Skeletal muscle tissue (tissue), 4 donors: Measurements from ENCODE around the gene GAGE12F. TPM values are rescaled to one million over a fixed set of nuclear protein-coding genes. Genes with fewer than 3 reads are reported as not detected.
"Not testable (repeated sequence)": the region's sequence is repeated elsewhere in the genome, so short reads cannot be mapped to it uniquely, and the experiment has no call there.

ENCODE experiments used
- H3K27ac ChIP-seq: one replicate; pipeline ENCODE4 v1.7.0; 2013; ENCODE audit warnings: mild to moderate bottlenecking, low read depth, low read length, inconsistent platforms
- H3K27me3 ChIP-seq, 3 donors: one replicate each; pipeline ENCODE4 v1.7.0; 2013; ENCODE audit warnings: low read length in 3 of 3; ENCODE audit not compliant: control insufficient read depth in 3 of 3, insufficient read depth in 3 of 3
- H3K36me3 ChIP-seq, 3 donors: one replicate each; pipeline ENCODE4 v1.7.0; 2013; ENCODE audit warnings: low read length in 3 of 3; ENCODE audit not compliant: control insufficient read depth in 3 of 3, insufficient read depth in 3 of 3
- H3K4me1 ChIP-seq, 3 donors: one replicate each; pipeline ENCODE4 v1.7.0; 2013; ENCODE audit warnings: low read length in 3 of 3, mild to moderate bottlenecking in 3 of 3; ENCODE audit not compliant: control insufficient read depth in 3 of 3, insufficient read depth in 3 of 3
- H3K4me3 ChIP-seq, 3 donors: one replicate each; pipeline ENCODE4 v1.7.0; 2013; ENCODE audit warnings: low read length in 3 of 3
- H3K9ac ChIP-seq, 3 donors: one replicate each; pipeline ENCODE4 v1.7.0; 2013; ENCODE audit warnings: low read length in 3 of 3, mild to moderate bottlenecking in 3 of 3, moderate library complexity in 2 of 3, low read depth in 1 of 3
- H3K9me3 ChIP-seq, 3 donors: one replicate each; pipeline ENCODE4 v1.7.0; 2013; ENCODE audit warnings: low read length in 3 of 3; ENCODE audit not compliant: control insufficient read depth in 3 of 3
- total RNA-seq: library from RNA; depleted of rRNA; stranded (reverse); fragments of >200 nt; gene quantifications from one replicate; pipeline ENCODE4 v1.2.3, GENCODE V29; 2014
- donor health status: Osteomylitis.

The GAGE12F gene
- total RNA-seq: not detected

- not testable (repeated sequence) for H3K9me3 ChIP-seq, H3K27ac ChIP-seq, H3K9ac ChIP-seq, H3K4me3 ChIP-seq, H3K36me3 ChIP-seq, H3K27me3 ChIP-seq, H3K4me1 ChIP-seq
These were observed at the start of gene GAGE12F for GRCh38 chrX:49560542-49560941. GAGE12F (plus strand) TSS chrX:49560842; CDS start chrX:49561997, 1,155 bp downstream.

- H3K4me3 ChIP-seq, H3K27me3 ChIP-seq: not testable (repeated sequence)
These were observed 28.8 kb upstream of the GAGE12F start, which contains the start of gene GAGE12C for GRCh38 chrX:49531877-49532276. GAGE12C (plus strand) TSS chrX:49532177; CDS start chrX:49533332, 1,155 bp downstream.

GRCh38 chrX:49541433-49541832 is 19.2 kb upstream of the GAGE12F start, which contains the start of gene GAGE12D:
GAGE12D (plus strand) TSS chrX:49541733; CDS start chrX:49542888, 1,155 bp downstream.
- H3K36me3 ChIP-seq, H3K4me1 ChIP-seq, H3K9ac ChIP-seq: not testable (repeated sequence)

More at GRCh38 chrX:49531877-49532276, 28.8 kb upstream of the GAGE12F start, which contains the start of gene GAGE12C:
- not testable (repeated sequence) for H3K27ac ChIP-seq, H3K36me3 ChIP-seq, H3K9ac ChIP-seq, H3K9me3 ChIP-seq, H3K4me1 ChIP-seq

GRCh38 chrX:49550989-49551388 is 9.7 kb upstream of the GAGE12F start, which contains the start of gene GAGE12E:
GAGE12E (plus strand) TSS chrX:49551289; CDS start chrX:49552444, 1,155 bp downstream.
- not testable (repeated sequence) for H3K9ac ChIP-seq, H3K4me1 ChIP-seq, H3K27me3 ChIP-seq, H3K27ac ChIP-seq, H3K9me3 ChIP-seq, H3K36me3 ChIP-seq, H3K4me3 ChIP-seq

More at GRCh38 chrX:49541433-49541832, 19.2 kb upstream of the GAGE12F start, which contains the start of gene GAGE12D:
- not testable (repeated sequence) for H3K4me3 ChIP-seq, H3K27ac ChIP-seq, H3K9me3 ChIP-seq, H3K27me3 ChIP-seq

GRCh38 chrX:49568728-49569127 is 8.1 kb downstream of the GAGE12F start:
- H3K9ac ChIP-seq, H3K4me3 ChIP-seq, H3K4me1 ChIP-seq, H3K27me3 ChIP-seq, H3K9me3 ChIP-seq, H3K27ac ChIP-seq, H3K36me3 ChIP-seq: not testable (repeated sequence)

GRCh38 chrX:49569152-49569551 is 8.5 kb downstream of the GAGE12F start:
- not testable (repeated sequence) for H3K27me3 ChIP-seq, H3K4me1 ChIP-seq, H3K27ac ChIP-seq, H3K36me3 ChIP-seq, H3K9me3 ChIP-seq, H3K4me3 ChIP-seq, H3K9ac ChIP-seq

GRCh38 chrX:49570100-49570499 is 9.5 kb downstream of the GAGE12F start, which contains the start of gene GAGE12G:
GAGE12G (plus strand) TSS chrX:49570400; CDS start chrX:49571555, 1,155 bp downstream.
- not testable (repeated sequence) for H3K27ac ChIP-seq, H3K4me3 ChIP-seq, H3K4me1 ChIP-seq, H3K36me3 ChIP-seq, H3K9me3 ChIP-seq, H3K9ac ChIP-seq, H3K27me3 ChIP-seq

- H3K4me1 ChIP-seq, H3K4me3 ChIP-seq, H3K36me3 ChIP-seq, H3K9me3 ChIP-seq, H3K27ac ChIP-seq, H3K9ac ChIP-seq, H3K27me3 ChIP-seq: not testable (repeated sequence)
These were observed 19.0 kb downstream of the GAGE12F start, which contains the start of gene GAGE12H for GRCh38 chrX:49579649-49580048. GAGE12H (plus strand) TSS chrX:49579949; CDS start chrX:49581104, 1,155 bp downstream.

- H3K27me3 ChIP-seq, H3K9ac ChIP-seq, H3K4me1 ChIP-seq, H3K9me3 ChIP-seq, H3K27ac ChIP-seq, H3K4me3 ChIP-seq, H3K36me3 ChIP-seq: not testable (repeated sequence)
These were observed 28.6 kb downstream of the GAGE12F start, which contains the start of gene GAGE2A for GRCh38 chrX:49589196-49589595. GAGE2A (plus strand) TSS chrX:49589496; CDS start chrX:49590651, 1,155 bp downstream.

- not testable (repeated sequence) for H3K9ac ChIP-seq, H3K27me3 ChIP-seq, H3K27ac ChIP-seq, H3K36me3 ChIP-seq, H3K4me3 ChIP-seq, H3K9me3 ChIP-seq, H3K4me1 ChIP-seq
These were observed 29.3 kb downstream of the GAGE12F start for GRCh38 chrX:49589769-49590478.
